ENCODE measurements around the gene RAPGEF3.

- TF ChIP-seq, protein P1, sequence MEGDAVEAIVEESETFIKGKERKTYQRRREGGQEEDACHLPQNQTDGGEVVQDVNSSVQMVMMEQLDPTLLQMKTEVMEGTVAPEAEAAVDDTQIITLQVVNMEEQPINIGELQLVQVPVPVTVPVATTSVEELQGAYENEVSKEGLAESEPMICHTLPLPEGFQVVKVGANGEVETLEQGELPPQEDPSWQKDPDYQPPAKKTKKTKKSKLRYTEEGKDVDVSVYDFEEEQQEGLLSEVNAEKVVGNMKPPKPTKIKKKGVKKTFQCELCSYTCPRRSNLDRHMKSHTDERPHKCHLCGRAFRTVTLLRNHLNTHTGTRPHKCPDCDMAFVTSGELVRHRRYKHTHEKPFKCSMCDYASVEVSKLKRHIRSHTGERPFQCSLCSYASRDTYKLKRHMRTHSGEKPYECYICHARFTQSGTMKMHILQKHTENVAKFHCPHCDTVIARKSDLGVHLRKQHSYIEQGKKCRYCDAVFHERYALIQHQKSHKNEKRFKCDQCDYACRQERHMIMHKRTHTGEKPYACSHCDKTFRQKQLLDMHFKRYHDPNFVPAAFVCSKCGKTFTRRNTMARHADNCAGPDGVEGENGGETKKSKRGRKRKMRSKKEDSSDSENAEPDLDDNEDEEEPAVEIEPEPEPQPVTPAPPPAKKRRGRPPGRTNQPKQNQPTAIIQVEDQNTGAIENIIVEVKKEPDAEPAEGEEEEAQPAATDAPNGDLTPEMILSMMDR (conservative IDR thresholded peaks at IDR 0.05; ENCODE audit: low read length): no peak
- TF ChIP-seq EZH2phosphoT487 (IDR thresholded peaks at IDR 0.05; ENCODE audit: borderline replicate concordance): no peak
Observed at GRCh38 chr12:47722136-47722834, 36.4 kb downstream of the RAPGEF3 start.
